AG10803 (cell line): ENCODE results near the gene SEZ6L2.

Source experiments
- DNase-seq: peaks from one replicate; pipeline ENCODE4 v3.0.0; 2010; ENCODE audit warnings: low read depth
- H3K4me3 ChIP-seq: 2 replicates; pipeline ENCODE4 v1.5.1; 2011; ENCODE audit warnings: mild to moderate bottlenecking, low read length, control low read depth
- CTCF ChIP-seq: conservative IDR thresholded peaks from 2 replicates; pipeline ENCODE4 v1.5.1; 2011; ENCODE audit warnings: mild to moderate bottlenecking, low read length, control low read depth, inconsistent platforms

SEZ6L2 gene

GRCh38 chr16:29901607-29901945 lies 2.2 kb upstream of the SEZ6L2 start:
- H3K4me3 ChIP-seq: peak overlapping the region; percentile 82
- no peak for TF ChIP-seq CTCF

GRCh38 chr16:29900888-29901606 lies 1.7 kb upstream of the SEZ6L2 start:
- no peak for TF ChIP-seq CTCF
- peak; percentile 6 for DNase-seq
- peak overlapping the region; percentile 82 for H3K4me3 ChIP-seq

More at GRCh38 chr16:29901607-29901945, 2.2 kb upstream of the SEZ6L2 start:
- no peak for DNase-seq

GRCh38 chr16:29900102-29900887 lies 945 bp upstream of the SEZ6L2 start, which contains the start of gene ASPHD1:
Gene ASPHD1, plus strand, starts transcription at chr16:29900488. Its CDS starts 484 bp downstream, at chr16:29900972.
- TF ChIP-seq CTCF: no peak
- H3K4me3 ChIP-seq: peak within 1 kb of the TSS; percentile 82
- peak; percentile 76 for DNase-seq

- peak overlapping the region; percentile 82 for H3K4me3 ChIP-seq
- no peak for TF ChIP-seq CTCF
- no peak for DNase-seq
Observed at GRCh38 chr16:29898804-29899515, 390 bp downstream of the SEZ6L2 start.

- peak overlapping the region; percentile 82 for H3K4me3 ChIP-seq
Observed at GRCh38 chr16:29898135-29898803, 1.1 kb downstream of the SEZ6L2 start.

GRCh38 chr16:29897333-29897732 lies 2.0 kb downstream of the SEZ6L2 start:
- no peak for TF ChIP-seq CTCF
- no peak for DNase-seq
- no peak overlapping the region for H3K4me3 ChIP-seq

More at GRCh38 chr16:29898135-29898803, 1.1 kb downstream of the SEZ6L2 start:
- TF ChIP-seq CTCF: no peak
- DNase-seq: no peak
